Esophagus muscularis mucosa (tissue), 4 donors: ENCODE measurements around the gene BTD. TPM values are rescaled to one million over a fixed set of nuclear protein-coding genes. Genes with fewer than 3 reads are reported as not detected.

ENCODE experiments used
- DNase-seq: peaks from one replicate; pipeline ENCODE4 v3.0.0-alpha.2; 2017; ENCODE audit errors: extremely low spot score
- H3K27ac ChIP-seq, 4 donors: fragments of 200-600 bp; sonication (generic); replicated peaks in 1 of 4; 1 replicate in 3 of 4; 2 replicates in 1 of 4; pipeline ENCODE4 v1.5.1; 2016 to 2019; ENCODE audit warnings: mild to moderate bottlenecking in 1 of 4
- H3K27me3 ChIP-seq, 4 donors: fragments of 200-600 bp; sonication (generic); one replicate each; pipeline versions ENCODE4 v1.5.1 to v1.6.0; 2016 to 2019
- H3K36me3 ChIP-seq, 4 donors: fragments of 200-600 bp; sonication (generic); one replicate each; pipeline ENCODE4 v1.5.1; 2016 to 2019
- H3K4me1 ChIP-seq, 4 donors: fragments of 200-600 bp; sonication (generic); one replicate each; pipeline ENCODE4 v1.5.1; 2016 to 2019
- H3K4me3 ChIP-seq, 4 donors: fragments of 200-600 bp; sonication (generic); 1 replicate in 2 of 4; 2 replicates in 2 of 4; pipeline ENCODE4 v1.5.1; 2016 to 2019; ENCODE audit warnings: mild to moderate bottlenecking in 4 of 4, moderate library complexity in 1 of 4
- H3K9me3 ChIP-seq, 4 donors: fragments of 200-600 bp; sonication (generic); 1 replicate in 3 of 4; 2 replicates in 1 of 4; pipeline ENCODE4 v1.5.1; 2016 to 2019
- EP300 ChIP-seq: sonication (generic); formaldehyde crosslinking; IDR thresholded peaks from one replicate; pipeline ENCODE4 v1.6.1; 2017; ENCODE audit warnings: antibody characterized with exemption
- POLR2A ChIP-seq: fragments of 450-650 bp; IDR thresholded peaks from one replicate; pipeline ENCODE4 v1.6.1; 2017; ENCODE audit warnings: antibody characterized with exemption, moderate library complexity, mild to moderate bottlenecking, low read depth
- POLR2AphosphoS5 ChIP-seq, 2 donors: sonication (generic); formaldehyde crosslinking; IDR thresholded peaks; one replicate each; pipeline ENCODE4 v1.6.1; 2017; ENCODE audit warnings: antibody characterized with exemption in 2 of 2
- WGBS: methylation state at CpG from one replicate; pipeline ENCODE4 v1.1.5; 2018; 5-methylcytosine and 5-hydroxymethylcytosine counted together
- intact Hi-C: fragments of 100-400 bp; cut with DNase I; formaldehyde crosslinking; loops from one replicate; pipeline ENCODE4 v1.15.1; 2023
- total RNA-seq, 4 donors: library from RNA; depleted of rRNA; stranded (reverse); fragments of >200 nt; gene quantifications; one replicate each; pipeline versions ENCODE4 v1.1.0 to v1.2.1, GENCODE V29; 2016
- TF ChIP-seq, protein P1 (sequence below), 3 experiments: fragments of 200-600 bp in 2 of 3; fragments of 450-650 bp in 1 of 3; sonication (generic) in 2 of 3; IDR thresholded peaks; one replicate each; pipeline ENCODE4 v1.5.1; 2017 to 2019; ENCODE audit warnings: antibody characterized with exemption in 3 of 3, mild to moderate bottlenecking in 2 of 3, moderate library complexity in 1 of 3

The BTD gene
- total RNA-seq, 4 donors from 2014 or later, result 38.5 to 65.2 (median 41.6) TPM

DNA sequence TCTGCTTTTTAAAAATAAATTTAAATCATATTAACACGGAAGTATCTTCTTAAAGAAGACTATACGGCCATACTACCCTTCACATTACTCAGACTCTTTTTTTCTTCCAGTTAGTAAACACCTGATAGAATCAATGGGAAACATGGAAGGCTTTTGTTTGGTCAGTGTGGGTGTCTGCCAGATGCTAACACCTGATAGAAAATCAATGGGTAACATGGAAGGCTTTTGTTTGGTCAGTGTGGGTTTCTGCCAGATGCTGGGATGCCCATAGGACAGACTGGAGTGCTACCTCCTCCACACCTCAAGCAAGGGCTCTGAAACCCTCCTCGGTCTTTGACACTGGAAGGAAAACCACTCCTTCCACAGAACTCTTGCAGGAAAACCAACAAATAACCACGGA lies 29.4 kb upstream of the BTD start:
- 84% methylated on average over 4 of the region's 4 CpGs for WGBS
- TF ChIP-seq, protein P1, sequence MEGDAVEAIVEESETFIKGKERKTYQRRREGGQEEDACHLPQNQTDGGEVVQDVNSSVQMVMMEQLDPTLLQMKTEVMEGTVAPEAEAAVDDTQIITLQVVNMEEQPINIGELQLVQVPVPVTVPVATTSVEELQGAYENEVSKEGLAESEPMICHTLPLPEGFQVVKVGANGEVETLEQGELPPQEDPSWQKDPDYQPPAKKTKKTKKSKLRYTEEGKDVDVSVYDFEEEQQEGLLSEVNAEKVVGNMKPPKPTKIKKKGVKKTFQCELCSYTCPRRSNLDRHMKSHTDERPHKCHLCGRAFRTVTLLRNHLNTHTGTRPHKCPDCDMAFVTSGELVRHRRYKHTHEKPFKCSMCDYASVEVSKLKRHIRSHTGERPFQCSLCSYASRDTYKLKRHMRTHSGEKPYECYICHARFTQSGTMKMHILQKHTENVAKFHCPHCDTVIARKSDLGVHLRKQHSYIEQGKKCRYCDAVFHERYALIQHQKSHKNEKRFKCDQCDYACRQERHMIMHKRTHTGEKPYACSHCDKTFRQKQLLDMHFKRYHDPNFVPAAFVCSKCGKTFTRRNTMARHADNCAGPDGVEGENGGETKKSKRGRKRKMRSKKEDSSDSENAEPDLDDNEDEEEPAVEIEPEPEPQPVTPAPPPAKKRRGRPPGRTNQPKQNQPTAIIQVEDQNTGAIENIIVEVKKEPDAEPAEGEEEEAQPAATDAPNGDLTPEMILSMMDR (IDR thresholded peaks at IDR 0.05), result no peak
- TF ChIP-seq POLR2AphosphoS5 (IDR thresholded peaks at IDR 0.05) (no peak), POLR2A (no peak), EP300 (no peak)
- no peaks in the 10 kb centered on the region for H3K27me3 ChIP-seq
- no peak overlapping the region for H3K4me3 ChIP-seq
- H3K4me1 ChIP-seq, result no peaks in the 10 kb centered on the region
- no peaks in the 10 kb centered on the region for H3K9me3 ChIP-seq
- H3K27ac ChIP-seq, result no peak overlapping the region
- no peak for DNase-seq
- intact Hi-C loops, result no loop called here
- H3K36me3 ChIP-seq, result peaks cover 28 to 79% (median 56%) of the 10 kb centered on the region in 4 donors

- no peak for DNase-seq
- Histone ChIP-seq H3K9me3 (no peaks in the 10 kb centered on the region), H3K27ac (no peak overlapping the region), H3K36me3 (peaks cover 16 to 74% (median 49%) of the 10 kb centered on the region in 4 donors), H3K4me1 (peaks cover 0 to 11% (median 7%) of the 10 kb centered on the region in 4 donors), H3K4me3 (no peak overlapping the region), H3K27me3 (no peaks in the 10 kb centered on the region)
- intact Hi-C loops, result no loop called here
- WGBS, result 96% methylated on average over 5 of the region's 5 CpGs
- no peak for TF ChIP-seq POLR2A
- TF ChIP-seq POLR2AphosphoS5 (IDR thresholded peaks at IDR 0.05), result no peak
- TF ChIP-seq, protein P1 (IDR thresholded peaks at IDR 0.05), result no peak
- no peak for TF ChIP-seq EP300
These were observed 26.1 kb upstream of the BTD start for GRCh38 chr3:15575446-15575845.

DNA sequence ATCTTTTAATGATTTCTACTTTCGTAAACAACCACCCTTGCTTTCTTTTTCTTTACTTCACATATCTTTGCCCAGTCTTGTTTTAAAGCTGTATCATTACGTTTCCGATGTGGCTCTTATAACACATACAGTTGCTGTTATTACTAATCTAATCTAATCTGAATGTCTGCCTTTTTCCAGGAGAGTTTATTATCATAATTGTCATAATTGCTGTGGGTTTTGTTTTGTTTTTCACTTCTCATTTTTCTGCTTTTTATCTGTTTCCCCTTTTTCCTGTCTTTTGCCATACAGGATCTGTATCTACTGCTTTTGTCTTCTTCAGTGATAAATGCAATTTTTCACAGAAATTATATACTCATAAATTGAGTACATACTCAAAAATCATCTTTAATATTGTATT lies 25.1 kb upstream of the BTD start:
- TF ChIP-seq, protein P1 (IDR thresholded peaks at IDR 0.05), result no peak
- TF ChIP-seq POLR2AphosphoS5 (IDR thresholded peaks at IDR 0.05) (no peak), EP300 (no peak), POLR2A (no peak)
- Histone ChIP-seq H3K27ac (no peak overlapping the region), H3K9me3 (no peaks in the 10 kb centered on the region), H3K27me3 (no peaks in the 10 kb centered on the region), H3K4me1 (peaks cover 0 to 11% (median 7%) of the 10 kb centered on the region in 4 donors), H3K36me3 (peaks cover 9 to 74% (median 53%) of the 10 kb centered on the region in 4 donors), H3K4me3 (no peak overlapping the region)
- WGBS, result 81% methylated on average over 3 of the region's 3 CpGs
- no peak for DNase-seq
- intact Hi-C loops, result no loop called here

DNA sequence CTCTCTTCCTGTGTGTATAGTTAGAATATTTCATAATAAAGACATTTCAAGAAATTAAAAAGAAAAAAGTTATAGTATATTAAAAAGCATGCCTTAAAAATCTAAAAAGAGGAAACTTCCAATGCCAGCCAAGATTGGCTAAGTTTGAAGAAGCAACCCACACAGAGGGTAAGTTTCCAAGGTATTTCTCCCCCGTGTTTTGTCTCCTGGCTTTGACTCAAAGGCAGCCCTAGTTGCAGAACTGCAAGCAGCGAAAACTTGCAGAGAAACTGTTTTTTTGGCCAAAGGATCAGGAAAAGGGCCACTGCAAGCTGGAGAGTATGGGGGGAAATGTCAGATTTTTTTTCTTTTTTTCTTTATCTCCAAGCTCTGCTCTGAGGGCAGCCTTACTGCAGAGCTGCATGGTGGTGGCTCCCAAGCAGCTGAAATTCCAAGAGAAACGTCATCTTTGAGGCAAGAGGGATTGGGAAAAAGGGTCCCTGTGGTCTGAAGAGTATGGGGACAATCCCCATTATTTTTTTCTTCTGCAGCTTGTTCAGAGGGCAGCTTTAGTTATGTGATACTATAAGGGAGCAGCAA lies 23.2 kb upstream of the BTD start:
- no peak for DNase-seq
- Histone ChIP-seq H3K9me3 (no peaks in the 10 kb centered on the region), H3K4me3 (no peak overlapping the region), H3K27ac (peak overlapping the region in 1 of 4 donors; percentile 0), H3K4me1 (peaks cover 0 to 11% (median 7%) of the 10 kb centered on the region in 4 donors), H3K36me3 (peaks cover 10 to 78% (median 49%) of the 10 kb centered on the region in 4 donors), H3K27me3 (no peaks in the 10 kb centered on the region)
- no peak for TF ChIP-seq POLR2A
- TF ChIP-seq, protein P1 (IDR thresholded peaks at IDR 0.05), result no peak
- no peak for TF ChIP-seq EP300
- TF ChIP-seq POLR2AphosphoS5 (IDR thresholded peaks at IDR 0.05), result no peak
- WGBS, result 47% methylated on average over 3 of the region's 3 CpGs
- intact Hi-C loops, result no loop called here

DNA sequence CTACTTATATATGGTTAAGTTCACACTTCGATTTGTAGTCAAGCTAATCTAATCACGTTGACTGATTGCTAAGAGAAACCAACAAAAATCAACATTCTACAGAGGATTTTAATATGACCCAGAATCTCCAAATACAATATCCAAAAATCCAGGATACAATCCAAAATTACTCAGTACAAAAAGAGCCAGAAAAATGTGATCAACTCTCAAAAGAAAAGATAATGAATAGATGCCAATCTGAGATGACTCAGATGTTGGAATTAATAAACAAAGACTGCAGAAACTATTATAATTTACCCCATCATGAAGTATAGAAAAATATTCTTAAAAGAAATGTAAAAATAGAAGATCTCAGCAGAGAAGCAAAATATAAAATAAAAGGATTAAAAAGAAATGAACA lies 22.5 kb upstream of the BTD start:
- 76% methylated on average over 2 of the region's 2 CpGs for WGBS
- DNase-seq, result no peak
- H3K27me3 ChIP-seq, result no peaks in the 10 kb centered on the region
- peaks cover 13 to 78% (median 46%) of the 10 kb centered on the region in 4 donors for H3K36me3 ChIP-seq
- no peak overlapping the region for H3K4me3 ChIP-seq
- no peaks in the 10 kb centered on the region for H3K9me3 ChIP-seq
- TF ChIP-seq, protein P1 (IDR thresholded peaks at IDR 0.05), result no peak
- TF ChIP-seq POLR2A, result no peak
- TF ChIP-seq POLR2AphosphoS5 (IDR thresholded peaks at IDR 0.05), result no peak
- TF ChIP-seq EP300, result no peak
- intact Hi-C loops, result no loop called here
- H3K27ac ChIP-seq, result peak overlapping the region in 1 of 4 donors; percentile 0
- H3K4me1 ChIP-seq, result peaks cover 0 to 11% (median 7%) of the 10 kb centered on the region in 4 donors
